CD8-positive, alpha-beta memory T cell (primary cell): Measurements from ENCODE around the gene FCMR. TPM values are rescaled to one million over a fixed set of nuclear protein-coding genes. Genes with fewer than 3 reads are reported as not detected.

Experiments
- CTCF ChIA-PET: fragments of 350-600 bp; sonication (Branson Sonifier 250); formaldehyde crosslinking; loops from one replicate; lab custom pipeline; 2021; ENCODE audit warnings: antibody characterized with exemption; lab: Charles Lee
- POLR2A ChIA-PET: fragments of 350-600 bp; sonication (Branson Sonifier 250); formaldehyde crosslinking; loops from one replicate; lab custom pipeline; 2021; ENCODE audit warnings: antibody characterized with exemption; lab: Charles Lee
- DNase-seq, 5 donors: peaks; one replicate each; pipeline versions ENCODE4 v3.0.0 to v3.0.0-alpha.2; 2020 to 2022; ENCODE audit warnings: mixed read lengths in 1 of 5
- H3K27ac ChIP-seq: one replicate; pipeline ENCODE4 v1.7.0; 2013; ENCODE audit warnings: low read depth, mild to moderate bottlenecking, low read length, moderate library complexity
- H3K27me3 ChIP-seq: 2 replicates; pipeline ENCODE4 v1.7.0; 2013; ENCODE audit warnings: low read length, mild to moderate bottlenecking; ENCODE audit not compliant: insufficient read depth, poor library complexity, severe bottlenecking
- H3K36me3 ChIP-seq: 2 replicates; pipeline ENCODE4 v1.7.0; 2013; ENCODE audit warnings: mild to moderate bottlenecking, low read length, moderate library complexity; ENCODE audit not compliant: insufficient read depth
- H3K4me1 ChIP-seq: 2 replicates; pipeline ENCODE4 v1.7.0; 2013; ENCODE audit warnings: mild to moderate bottlenecking, low read length, moderate library complexity; ENCODE audit not compliant: insufficient read depth
- H3K4me3 ChIP-seq: 2 replicates; pipeline ENCODE4 v1.7.0; 2013; ENCODE audit warnings: mild to moderate bottlenecking, low read length
- H3K9me3 ChIP-seq: 2 replicates; pipeline ENCODE4 v1.7.0; 2013; ENCODE audit warnings: mild to moderate bottlenecking, low read length
- H3K27ac Mint-ChIP-seq, 8 donors: one replicate each; pipeline ENCODE4 v1.8.0; 2020 to 2021; ENCODE audit warnings: mixed read lengths in 8 of 8, mild to moderate bottlenecking in 6 of 8, inconsistent platforms in 3 of 8, moderate library complexity in 3 of 8
- H3K27me3 Mint-ChIP-seq, 2 donors: one replicate each; pipeline ENCODE4 v1.8.0; 2020 to 2021; ENCODE audit warnings: mixed read lengths in 2 of 2, mild to moderate bottlenecking in 1 of 2, moderate library complexity in 1 of 2
- H3K36me3 Mint-ChIP-seq, 3 donors: one replicate each; pipeline ENCODE4 v1.8.0; 2020 to 2021; ENCODE audit warnings: mixed read lengths in 3 of 3, inconsistent platforms in 1 of 3, mild to moderate bottlenecking in 1 of 3
- H3K4me1 Mint-ChIP-seq, 3 donors: one replicate each; pipeline ENCODE4 v1.8.0; 2020 to 2021; ENCODE audit warnings: mixed read lengths in 3 of 3, inconsistent platforms in 1 of 3, mild to moderate bottlenecking in 1 of 3
- H3K4me3 Mint-ChIP-seq, 7 donors: one replicate each; pipeline ENCODE4 v1.8.0; 2020 to 2021; ENCODE audit warnings: mixed read lengths in 7 of 7, mild to moderate bottlenecking in 6 of 7, moderate library complexity in 4 of 7, inconsistent platforms in 2 of 7
- H3K9me3 Mint-ChIP-seq, 5 donors: one replicate each; pipeline ENCODE4 v1.8.0; 2020 to 2022; ENCODE audit warnings: mixed read lengths in 5 of 5, mild to moderate bottlenecking in 3 of 5, moderate library complexity in 2 of 5, inconsistent platforms in 1 of 5
- polyA plus RNA-seq: library from polyadenylated mRNA; unstranded; fragments of 300-500 nt; fragmentation: Illumina TruSeq; gene quantifications from one replicate; pipeline ENCODE4 v1.2.3, GENCODE V29; 2021
- total RNA-seq, 2 experiments: library from RNA; stranded (reverse); gene quantifications; one replicate each; pipeline ENCODE4 v1.2.3, GENCODE V29; 2021

Gene FCMR
- total and polyA plus RNA-seq, 3 experiments from 2014 or later = 75.1 to 574 (median 75.6) TPM

DNA sequence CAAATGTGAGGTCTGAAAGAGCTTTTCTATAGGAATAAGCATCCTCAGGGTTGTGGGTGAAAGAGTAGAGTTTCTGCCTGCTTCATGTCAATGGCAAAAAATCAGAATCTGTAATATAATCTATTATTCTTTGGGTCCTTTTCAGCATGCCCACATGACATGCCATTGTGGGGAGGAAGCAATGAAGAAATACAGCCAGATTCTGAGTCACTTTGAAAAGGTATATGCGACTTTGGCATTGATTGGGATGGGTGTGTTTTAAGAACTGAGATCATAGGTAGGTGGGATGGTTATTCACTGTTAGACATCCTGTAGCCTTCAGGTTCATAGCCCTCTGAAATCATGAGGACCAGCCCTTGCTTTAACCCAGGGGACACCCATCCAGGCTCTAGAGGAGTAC, 54.5 kb downstream of the FCMR start:
- Mint-ChIP-seq H3K9me3 (peaks cover 0 to 7% (median 3%) of the 10 kb centered on the region in 5 donors), H3K27ac (no peak overlapping the region), H3K27me3 (peaks cover 8 to 15% of the 10 kb centered on the region in 2 donors), H3K4me1 (peaks cover 0 to 5% (median 2%) of the 10 kb centered on the region in 3 donors), H3K36me3 (peaks cover 0 to 18% (median 3%) of the 10 kb centered on the region in 3 donors), H3K4me3 (no peak overlapping the region)
- ChIA-PET POLR2A (no interaction called here), CTCF (interaction anchor here (0.8 to 1.5 kb wide), 3 partner anchors 38 to 66 kb away, joined by 3 to 7 read pairs (median 4); no protein-coding TSS in a partner anchor)
- Histone ChIP-seq H3K27me3 (no peaks in the 10 kb centered on the region), H3K4me1 (no peaks in the 10 kb centered on the region), H3K27ac (no peak overlapping the region), H3K36me3 (no peaks in the 10 kb centered on the region), H3K9me3 (no peaks in the 10 kb centered on the region), H3K4me3 (no peak overlapping the region)
- no peak for DNase-seq

DNA sequence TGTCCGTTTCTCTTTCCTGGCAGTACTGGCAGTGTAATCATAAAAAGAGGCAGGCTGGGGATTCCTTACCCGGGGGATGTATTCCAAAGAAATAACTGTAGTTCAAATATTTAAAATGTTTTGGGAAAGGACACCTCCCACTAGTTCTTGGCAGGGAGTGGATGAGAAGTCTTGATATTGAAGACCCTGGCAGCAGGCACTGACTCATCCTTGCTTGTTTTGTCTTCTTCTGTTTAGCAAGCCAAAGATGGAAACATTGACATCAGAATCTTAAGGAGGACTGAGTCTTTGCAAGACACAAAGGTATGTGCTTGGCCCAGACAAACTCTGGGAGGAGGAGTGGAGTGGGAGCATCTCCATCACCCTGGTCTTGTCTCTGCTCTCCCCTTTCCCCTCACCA, 55.7 kb downstream of the FCMR start:
- ChIA-PET POLR2A (no interaction called here), CTCF (interaction anchor here (1.1 to 3.6 kb wide), 6 partner anchors 8 to 116 kb away, joined by 3 to 18 read pairs (median 8); no protein-coding TSS in a partner anchor)
- Histone ChIP-seq H3K4me3 (no peak overlapping the region), H3K27me3 (no peaks in the 10 kb centered on the region), H3K36me3 (no peaks in the 10 kb centered on the region), H3K27ac (no peak overlapping the region), H3K9me3 (no peaks in the 10 kb centered on the region), H3K4me1 (no peaks in the 10 kb centered on the region)
- Mint-ChIP-seq H3K27ac (no peak overlapping the region), H3K4me1 (peaks cover 0 to 5% (median 2%) of the 10 kb centered on the region in 3 donors), H3K9me3 (no peaks in the 10 kb centered on the region), H3K27me3 (peaks cover 14 to 19% of the 10 kb centered on the region in 2 donors), H3K4me3 (no peak overlapping the region), H3K36me3 (peaks cover 0 to 8% (median 3%) of the 10 kb centered on the region in 3 donors)
- DNase-seq = no peak

DNA sequence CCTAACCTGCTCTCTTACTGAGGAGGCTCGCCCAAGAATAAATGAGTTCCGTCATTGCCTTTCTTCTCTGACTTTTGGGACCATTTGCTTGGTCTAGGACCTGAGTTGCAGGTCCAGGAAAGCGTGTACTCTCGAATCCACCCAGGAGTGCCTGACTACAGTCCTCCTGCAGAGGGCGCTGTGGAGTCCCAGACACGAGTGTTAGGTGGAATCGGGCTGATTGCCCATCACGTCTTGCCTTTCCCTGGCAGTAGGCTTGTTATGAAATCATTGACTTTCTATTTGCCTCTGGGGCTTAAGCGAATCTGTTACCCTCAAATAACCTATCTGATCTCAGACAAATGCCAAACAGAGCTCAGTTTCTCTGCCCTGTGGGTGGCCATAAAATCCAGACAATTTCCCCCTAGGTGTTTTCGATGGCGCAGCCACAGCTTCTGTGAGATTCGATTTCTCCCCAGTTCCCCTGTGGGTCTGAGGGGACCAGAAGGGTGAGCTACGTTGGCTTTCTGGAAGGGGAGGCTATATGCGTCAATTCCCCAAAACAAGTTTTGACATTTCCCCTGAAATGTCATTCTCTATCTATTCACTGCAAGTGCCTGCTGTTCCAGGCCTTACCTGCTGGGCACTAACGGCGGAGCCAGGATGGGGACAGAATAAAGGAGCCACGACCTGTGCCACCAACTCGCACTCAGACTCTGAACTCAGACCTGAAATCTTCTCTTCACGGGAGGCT, 56.6 kb downstream of the FCMR start, which contains the start of gene IL20:
Gene IL20 (plus strand): TSS at position 685 of the 733 bp plus-strand sequence. CDS start 230 bp downstream, outside the sequence.
- Histone ChIP-seq H3K4me3 (no peak within 1 kb of the TSS), H3K9me3 (no peaks in the 10 kb centered on the region), H3K27me3 (no peaks in the 10 kb centered on the region), H3K36me3 (no peaks in the 10 kb centered on the region), H3K4me1 (no peaks in the 10 kb centered on the region), H3K27ac (no peak within 1 kb of the TSS)
- peak; percentile 67 to 87 (median 79) for DNase-seq
- H3K9me3 Mint-ChIP-seq = no peaks in the 10 kb centered on the region
- ChIA-PET POLR2A (no interaction called here), CTCF (interaction anchor here (0.7 to 3.6 kb wide), 17 partner anchors 9 to 131 kb away, joined by 3 to 18 read pairs (median 4); partner anchors contain the start of gene IL24)
- peaks cover 0 to 4% (median 3%) of the 10 kb centered on the region in 3 donors for H3K36me3 Mint-ChIP-seq
- H3K27me3 Mint-ChIP-seq = peaks cover 18 to 25% of the 10 kb centered on the region in 2 donors
- H3K4me1 Mint-ChIP-seq = peaks cover 0 to 5% (median 2%) of the 10 kb centered on the region in 3 donors
- no peak within 1 kb of the TSS for H3K27ac Mint-ChIP-seq
- no peak within 1 kb of the TSS for H3K4me3 Mint-ChIP-seq

DNA sequence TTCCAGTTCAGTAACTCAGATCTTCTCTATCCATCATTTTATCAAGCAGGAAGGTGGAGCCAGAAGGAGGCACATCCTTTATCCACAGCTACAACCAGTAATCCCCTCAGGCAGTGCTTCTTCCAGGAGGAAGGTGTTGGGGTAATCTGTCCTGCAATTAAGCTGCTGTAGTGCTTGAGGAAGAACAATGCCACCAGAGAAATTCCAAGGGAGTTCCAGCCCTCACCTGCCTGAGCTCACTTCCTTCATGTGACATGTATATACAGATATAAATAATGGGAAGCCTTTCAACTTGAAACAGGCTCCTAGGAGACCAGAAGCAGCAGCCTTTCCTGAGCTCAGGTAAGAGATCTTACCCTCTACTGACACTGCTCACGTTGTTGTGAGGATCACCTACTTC, 58.5 kb downstream of the FCMR start:
- peaks cover 18 to 25% of the 10 kb centered on the region in 2 donors for H3K27me3 Mint-ChIP-seq
- H3K9me3 Mint-ChIP-seq = no peaks in the 10 kb centered on the region
- CTCF ChIA-PET = interaction anchor here (0.6 to 3.6 kb wide), 4 partner anchors 45 to 119 kb away, joined by 3 to 18 read pairs (median 3); no protein-coding TSS in a partner anchor
- Histone ChIP-seq H3K4me1 (peaks cover 9% of the 10 kb centered on the region), H3K36me3 (no peaks in the 10 kb centered on the region), H3K9me3 (no peaks in the 10 kb centered on the region), H3K27me3 (no peaks in the 10 kb centered on the region), H3K27ac (no peak overlapping the region), H3K4me3 (no peak overlapping the region)
- H3K4me3 Mint-ChIP-seq = no peak overlapping the region
- H3K27ac Mint-ChIP-seq = no peak overlapping the region
- no peak for DNase-seq
- POLR2A ChIA-PET = no interaction called here
- peaks cover 5 to 8% (median 5%) of the 10 kb centered on the region in 3 donors for H3K4me1 Mint-ChIP-seq
- peaks cover 0 to 5% (median 0%) of the 10 kb centered on the region in 3 donors for H3K36me3 Mint-ChIP-seq

DNA sequence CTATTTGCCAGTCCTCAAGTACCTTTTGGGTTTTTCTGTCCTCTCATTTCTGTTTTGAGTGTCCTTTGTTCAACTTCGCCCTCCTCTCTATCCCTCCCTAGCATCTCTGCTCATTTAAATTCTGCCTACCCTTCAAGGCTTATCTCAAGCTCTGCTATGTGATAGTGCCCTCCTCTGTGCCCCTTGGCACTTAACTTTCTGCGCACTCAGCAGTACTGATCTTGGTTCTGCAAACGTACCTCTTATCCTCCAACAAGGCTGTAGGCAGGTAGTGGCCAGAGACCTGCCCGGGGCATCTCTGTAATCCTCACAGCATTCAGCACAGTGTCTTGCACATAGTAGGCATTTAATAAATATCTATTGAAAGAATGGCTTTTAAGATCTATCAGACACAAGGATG, 61.6 kb downstream of the FCMR start:
- no peak overlapping the region for H3K27ac ChIP-seq
- H3K4me3 Mint-ChIP-seq = no peak overlapping the region
- H3K9me3 ChIP-seq = no peaks in the 10 kb centered on the region
- no peaks in the 10 kb centered on the region for H3K36me3 ChIP-seq
- peaks cover 17 to 23% of the 10 kb centered on the region in 2 donors for H3K27me3 Mint-ChIP-seq
- no peak overlapping the region for H3K4me3 ChIP-seq
- H3K27ac Mint-ChIP-seq = peak overlapping the region in 1 of 8 donors; percentile 0
- no peaks in the 10 kb centered on the region for H3K9me3 Mint-ChIP-seq
- peaks cover 9% of the 10 kb centered on the region for H3K4me1 ChIP-seq
- peaks cover 0 to 4% (median 0%) of the 10 kb centered on the region in 3 donors for H3K36me3 Mint-ChIP-seq
- DNase-seq = no peak
- peaks cover 5 to 6% (median 5%) of the 10 kb centered on the region in 3 donors for H3K4me1 Mint-ChIP-seq
- H3K27me3 ChIP-seq = no peaks in the 10 kb centered on the region
- CTCF ChIA-PET = interaction anchor here (1.1 to 2.9 kb wide), 4 partner anchors 10 to 52 kb away, joined by 3 to 10 read pairs (median 3); no protein-coding TSS in a partner anchor
- POLR2A ChIA-PET = no interaction called here

DNA sequence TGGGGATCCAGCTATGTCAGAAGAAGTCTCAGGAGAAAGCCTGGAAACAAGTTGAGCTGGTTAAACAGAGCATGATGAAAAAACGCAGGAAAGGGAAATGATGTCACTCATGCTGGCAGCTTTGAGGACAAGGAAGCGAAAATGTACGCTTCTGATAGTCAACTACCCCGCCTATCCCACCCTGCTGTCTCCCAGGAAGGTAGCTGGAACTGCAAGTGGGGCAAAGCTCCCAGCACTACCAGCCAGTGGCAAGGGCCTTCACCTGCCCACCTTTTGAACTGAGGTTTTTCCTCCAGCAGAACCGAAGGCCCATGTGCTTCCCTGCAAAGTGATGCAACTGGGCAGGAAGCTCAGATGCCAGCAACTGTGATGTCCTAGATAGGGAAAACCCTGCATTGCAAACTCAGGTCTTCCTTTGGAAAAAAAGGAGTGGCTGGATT, 62.6 kb downstream of the FCMR start:
- Mint-ChIP-seq H3K27ac (peak overlapping the region in 1 of 8 donors; percentile 22), H3K36me3 (peaks cover 0 to 4% (median 0%) of the 10 kb centered on the region in 3 donors), H3K4me3 (peak overlapping the region in 1 of 7 donors; percentile 22), H3K4me1 (peaks cover 3 to 5% (median 3%) of the 10 kb centered on the region in 3 donors), H3K9me3 (no peaks in the 10 kb centered on the region), H3K27me3 (peaks cover 17 to 19% of the 10 kb centered on the region in 2 donors)
- POLR2A ChIA-PET = interaction anchor here (0.6 kb wide), 1 partner anchor 135 kb away, joined by 6 read pairs; no protein-coding TSS in a partner anchor
- no peak overlapping the region for H3K4me3 ChIP-seq
- DNase-seq = peak in 1 of 5 donors; percentile 27
- H3K36me3 ChIP-seq = no peaks in the 10 kb centered on the region
- no peaks in the 10 kb centered on the region for H3K27me3 ChIP-seq
- H3K27ac ChIP-seq = no peak overlapping the region
- CTCF ChIA-PET = interaction anchor here (2.9 kb wide), 1 partner anchor 54 kb away, joined by 10 read pairs; no protein-coding TSS in a partner anchor
- no peaks in the 10 kb centered on the region for H3K9me3 ChIP-seq
- peaks cover 9% of the 10 kb centered on the region for H3K4me1 ChIP-seq

DNA sequence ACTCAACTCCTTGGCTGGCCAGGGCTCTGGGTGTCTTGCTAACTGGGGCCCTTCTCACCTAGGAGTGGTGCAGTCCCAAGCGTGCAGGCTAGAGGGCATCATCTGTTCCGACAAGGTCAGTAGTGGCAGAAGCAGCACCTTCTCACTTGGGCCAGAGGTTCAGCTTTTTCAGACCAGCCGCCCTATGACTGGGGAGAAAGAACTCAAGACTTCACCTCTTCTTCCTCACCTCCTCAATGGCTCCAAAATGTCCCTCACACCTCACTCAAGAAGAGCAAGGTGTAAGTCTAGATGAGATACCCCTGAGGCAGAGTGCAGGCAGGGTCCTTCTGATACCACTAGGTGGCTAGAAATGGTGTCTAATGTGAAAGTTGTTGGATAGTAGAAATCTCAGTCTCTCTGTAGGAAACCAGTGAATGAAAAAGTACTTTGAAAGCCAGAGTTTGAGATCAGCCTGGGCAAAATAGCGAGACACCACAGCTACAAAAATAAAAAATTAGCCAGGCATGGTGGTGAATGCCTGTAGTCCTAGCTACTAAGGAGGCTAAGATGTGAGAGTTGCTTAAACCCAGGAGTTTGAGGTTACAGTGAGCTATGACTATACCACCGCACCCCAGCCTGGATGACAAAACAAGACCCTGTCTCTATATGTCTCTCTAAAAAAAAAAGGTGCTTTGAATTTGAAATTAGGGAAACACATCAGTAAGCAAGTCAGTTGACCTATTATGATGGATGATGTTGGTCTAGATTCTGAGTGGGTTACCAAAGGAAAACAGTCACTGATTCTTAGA, 64.9 kb downstream of the FCMR start:
- Mint-ChIP-seq H3K4me3 (no peak overlapping the region), H3K4me1 (peaks cover 3 to 5% (median 3%) of the 10 kb centered on the region in 3 donors), H3K9me3 (no peaks in the 10 kb centered on the region), H3K27me3 (peaks cover 11 to 15% of the 10 kb centered on the region in 2 donors), H3K27ac (peak overlapping the region in 2 of 8 donors; percentile 13 to 14), H3K36me3 (peaks cover 0 to 13% (median 4%) of the 10 kb centered on the region in 3 donors)
- Histone ChIP-seq H3K9me3 (no peaks in the 10 kb centered on the region), H3K4me1 (peaks cover 9% of the 10 kb centered on the region), H3K4me3 (no peak overlapping the region), H3K36me3 (no peaks in the 10 kb centered on the region), H3K27me3 (no peaks in the 10 kb centered on the region), H3K27ac (no peak overlapping the region)
- DNase-seq = peak in 1 of 5 donors; percentile 28
- ChIA-PET CTCF (interaction anchor here (0.6 to 3.4 kb wide), 7 partner anchors 15 to 125 kb away, joined by 3 to 15 read pairs (median 3); no protein-coding TSS in a partner anchor), POLR2A (interaction anchor here (0.7 kb wide), 1 partner anchor 386 kb away, joined by 3 read pairs; the partner anchor contains the start of gene IKBKE)
